ENCODE results near the gene PTPRN2.

The PTPRN2 gene

GRCh38 chr7:157499835-157500153, 1087.8 kb downstream of the PTPRN2 start:
- Histone ChIP-seq H3K36me3 (ENCODE audit: control insufficient read depth, insufficient read depth, low read length) (no peaks in the 10 kb centered on the region), H3K27me3 (ENCODE audit: control insufficient read depth, insufficient read depth, low read length) (no peaks in the 10 kb centered on the region), H3K9me3 (ENCODE audit: control insufficient read depth, low read length) (no peaks in the 10 kb centered on the region)

GRCh38 chr7:157499121-157499834, 1088.3 kb downstream of the PTPRN2 start:
- Histone ChIP-seq H3K9ac (ENCODE audit: low read length) (no peak overlapping the region), H3K4me1 (ENCODE audit: control insufficient read depth, insufficient read depth, low read length) (peaks cover 8% of the 10 kb centered on the region), H3K9me3 (ENCODE audit: control insufficient read depth, low read length) (no peaks in the 10 kb centered on the region), H3K36me3 (ENCODE audit: control insufficient read depth, insufficient read depth, low read length) (no peaks in the 10 kb centered on the region), H3K4me3 (ENCODE audit: low read length) (no peak overlapping the region), H3K27me3 (ENCODE audit: control insufficient read depth, insufficient read depth, low read length) (peaks cover 2% of the 10 kb centered on the region)

More at GRCh38 chr7:157499835-157500153, 1087.8 kb downstream of the PTPRN2 start:
- Histone ChIP-seq H3K4me3 (ENCODE audit: low read length) (no peak overlapping the region), H3K9ac (ENCODE audit: low read length) (no peak overlapping the region), H3K4me1 (ENCODE audit: control insufficient read depth, insufficient read depth, low read length) (peaks cover 8% of the 10 kb centered on the region)

GRCh38 chr7:157498657-157499056, 1089.0 kb downstream of the PTPRN2 start:
- Histone ChIP-seq H3K27me3 (ENCODE audit: control insufficient read depth, insufficient read depth, low read length) (peaks cover 2% of the 10 kb centered on the region), H3K36me3 (ENCODE audit: control insufficient read depth, insufficient read depth, low read length) (no peaks in the 10 kb centered on the region), H3K4me3 (ENCODE audit: low read length) (no peak overlapping the region), H3K9ac (ENCODE audit: low read length) (no peak overlapping the region), H3K4me1 (ENCODE audit: control insufficient read depth, insufficient read depth, low read length) (peaks cover 8% of the 10 kb centered on the region), H3K9me3 (ENCODE audit: control insufficient read depth, low read length) (no peaks in the 10 kb centered on the region)

GRCh38 chr7:157497744-157498651, 1089.6 kb downstream of the PTPRN2 start:
- peaks cover 2% of the 10 kb centered on the region for H3K27me3 ChIP-seq (ENCODE audit: control insufficient read depth, insufficient read depth, low read length)
- H3K4me3 ChIP-seq (ENCODE audit: low read length): no peak overlapping the region
- H3K36me3 ChIP-seq (ENCODE audit: control insufficient read depth, insufficient read depth, low read length): no peaks in the 10 kb centered on the region
- peaks cover 7% of the 10 kb centered on the region for H3K4me1 ChIP-seq (ENCODE audit: control insufficient read depth, insufficient read depth, low read length)
- no peaks in the 10 kb centered on the region for H3K9me3 ChIP-seq (ENCODE audit: control insufficient read depth, low read length)
- H3K9ac ChIP-seq (ENCODE audit: low read length): no peak overlapping the region

GRCh38 chr7:157497367-157497743, 1090.3 kb downstream of the PTPRN2 start:
- no peaks in the 10 kb centered on the region for H3K9me3 ChIP-seq (ENCODE audit: control insufficient read depth, low read length)
- H3K4me3 ChIP-seq (ENCODE audit: low read length): no peak overlapping the region
- peaks cover under 1% of the 10 kb centered on the region for H3K4me1 ChIP-seq (ENCODE audit: control insufficient read depth, insufficient read depth, low read length)
- peaks cover 2% of the 10 kb centered on the region for H3K27me3 ChIP-seq (ENCODE audit: control insufficient read depth, insufficient read depth, low read length)
- H3K36me3 ChIP-seq (ENCODE audit: control insufficient read depth, insufficient read depth, low read length): no peaks in the 10 kb centered on the region
- H3K9ac ChIP-seq (ENCODE audit: low read length): no peak overlapping the region

- Histone ChIP-seq H3K27me3 (ENCODE audit: control insufficient read depth, insufficient read depth, low read length) (peaks cover 2% of the 10 kb centered on the region), H3K9me3 (ENCODE audit: control insufficient read depth, low read length) (no peaks in the 10 kb centered on the region), H3K9ac (ENCODE audit: low read length) (no peak overlapping the region), H3K4me1 (ENCODE audit: control insufficient read depth, insufficient read depth, low read length) (no peaks in the 10 kb centered on the region), H3K4me3 (ENCODE audit: low read length) (no peak overlapping the region), H3K36me3 (ENCODE audit: control insufficient read depth, insufficient read depth, low read length) (no peaks in the 10 kb centered on the region)
Measured at GRCh38 chr7:157496416-157497275, 1091.0 kb downstream of the PTPRN2 start.

- H3K9me3 ChIP-seq (ENCODE audit: control insufficient read depth, low read length): no peaks in the 10 kb centered on the region
- H3K36me3 ChIP-seq (ENCODE audit: control insufficient read depth, insufficient read depth, low read length): no peaks in the 10 kb centered on the region
- no peak overlapping the region for H3K9ac ChIP-seq (ENCODE audit: low read length)
- H3K4me1 ChIP-seq (ENCODE audit: control insufficient read depth, insufficient read depth, low read length): no peaks in the 10 kb centered on the region
- H3K4me3 ChIP-seq (ENCODE audit: low read length): no peak overlapping the region
- H3K27me3 ChIP-seq (ENCODE audit: control insufficient read depth, insufficient read depth, low read length): peaks cover 2% of the 10 kb centered on the region
Measured at GRCh38 chr7:157495594-157495993, 1092.0 kb downstream of the PTPRN2 start.

- H3K27me3 ChIP-seq (ENCODE audit: control insufficient read depth, insufficient read depth, low read length): peaks cover 2% of the 10 kb centered on the region
- no peaks in the 10 kb centered on the region for H3K36me3 ChIP-seq (ENCODE audit: control insufficient read depth, insufficient read depth, low read length)
- H3K9ac ChIP-seq (ENCODE audit: low read length): no peak overlapping the region
- H3K4me3 ChIP-seq (ENCODE audit: low read length): no peak overlapping the region
- H3K4me1 ChIP-seq (ENCODE audit: control insufficient read depth, insufficient read depth, low read length): no peaks in the 10 kb centered on the region
- H3K9me3 ChIP-seq (ENCODE audit: control insufficient read depth, low read length): no peaks in the 10 kb centered on the region
Measured at GRCh38 chr7:157495177-157495553, 1092.5 kb downstream of the PTPRN2 start.

GRCh38 chr7:157494506-157495176, 1093.0 kb downstream of the PTPRN2 start:
- no peaks in the 10 kb centered on the region for H3K36me3 ChIP-seq (ENCODE audit: control insufficient read depth, insufficient read depth, low read length)
- no peak overlapping the region for H3K9ac ChIP-seq (ENCODE audit: low read length)
- no peaks in the 10 kb centered on the region for H3K4me1 ChIP-seq (ENCODE audit: control insufficient read depth, insufficient read depth, low read length)
- H3K4me3 ChIP-seq (ENCODE audit: low read length): no peak overlapping the region
- peaks cover 2% of the 10 kb centered on the region for H3K27me3 ChIP-seq (ENCODE audit: control insufficient read depth, insufficient read depth, low read length)
- H3K9me3 ChIP-seq (ENCODE audit: control insufficient read depth, low read length): no peaks in the 10 kb centered on the region

GRCh38 chr7:157493776-157494175, 1093.8 kb downstream of the PTPRN2 start:
- Histone ChIP-seq H3K9me3 (ENCODE audit: control insufficient read depth, low read length) (no peaks in the 10 kb centered on the region), H3K4me3 (ENCODE audit: low read length) (no peak overlapping the region), H3K9ac (ENCODE audit: low read length) (no peak overlapping the region), H3K36me3 (ENCODE audit: control insufficient read depth, insufficient read depth, low read length) (no peaks in the 10 kb centered on the region), H3K4me1 (ENCODE audit: control insufficient read depth, insufficient read depth, low read length) (no peaks in the 10 kb centered on the region), H3K27me3 (ENCODE audit: control insufficient read depth, insufficient read depth, low read length) (peaks cover 2% of the 10 kb centered on the region)

GRCh38 chr7:157493017-157493416, 1094.6 kb downstream of the PTPRN2 start:
- Histone ChIP-seq H3K9me3 (ENCODE audit: control insufficient read depth, low read length) (no peaks in the 10 kb centered on the region), H3K36me3 (ENCODE audit: control insufficient read depth, insufficient read depth, low read length) (no peaks in the 10 kb centered on the region), H3K4me1 (ENCODE audit: control insufficient read depth, insufficient read depth, low read length) (no peaks in the 10 kb centered on the region), H3K9ac (ENCODE audit: low read length) (no peak overlapping the region), H3K27me3 (ENCODE audit: control insufficient read depth, insufficient read depth, low read length) (peaks cover 2% of the 10 kb centered on the region), H3K4me3 (ENCODE audit: low read length) (no peak overlapping the region)

All from mucosa of stomach (tissue), 1 donor.